ENCODE data around the gene WNT5A.

The WNT5A gene

DNA sequence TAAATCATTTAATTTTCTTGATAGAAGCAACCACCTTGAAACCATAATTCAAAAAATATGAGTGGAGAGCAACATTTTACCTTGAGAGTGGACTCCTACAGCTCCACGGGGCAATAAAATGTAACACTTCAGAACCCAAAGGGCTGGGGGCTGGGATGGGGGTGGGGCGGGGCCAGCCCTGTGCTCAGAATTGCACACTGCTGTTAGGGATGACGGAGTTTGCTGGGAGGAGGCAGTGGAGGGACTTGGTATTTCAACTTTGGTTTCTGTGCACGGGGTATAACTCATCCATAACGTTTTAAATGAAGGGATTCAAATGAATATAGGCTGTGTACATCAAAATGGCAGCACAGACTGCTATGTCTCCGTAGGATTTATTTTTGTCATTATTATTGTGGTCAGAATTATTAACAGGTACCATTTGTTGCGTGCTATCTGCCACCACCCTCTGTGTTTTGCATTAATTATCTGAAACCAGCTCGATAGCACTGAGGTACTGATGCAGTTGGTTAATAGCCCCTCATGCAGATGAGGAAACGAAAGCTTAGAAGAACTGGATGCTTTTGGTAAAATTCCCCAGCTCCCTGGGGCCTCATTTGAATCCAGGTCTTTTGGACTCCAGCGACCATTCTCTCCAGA, 29.4 kb upstream of the WNT5A start:
- WGBS (ENCODE audit: insufficient coverage), result 85% methylated on average over 9 of the region's 10 CpGs

DNA sequence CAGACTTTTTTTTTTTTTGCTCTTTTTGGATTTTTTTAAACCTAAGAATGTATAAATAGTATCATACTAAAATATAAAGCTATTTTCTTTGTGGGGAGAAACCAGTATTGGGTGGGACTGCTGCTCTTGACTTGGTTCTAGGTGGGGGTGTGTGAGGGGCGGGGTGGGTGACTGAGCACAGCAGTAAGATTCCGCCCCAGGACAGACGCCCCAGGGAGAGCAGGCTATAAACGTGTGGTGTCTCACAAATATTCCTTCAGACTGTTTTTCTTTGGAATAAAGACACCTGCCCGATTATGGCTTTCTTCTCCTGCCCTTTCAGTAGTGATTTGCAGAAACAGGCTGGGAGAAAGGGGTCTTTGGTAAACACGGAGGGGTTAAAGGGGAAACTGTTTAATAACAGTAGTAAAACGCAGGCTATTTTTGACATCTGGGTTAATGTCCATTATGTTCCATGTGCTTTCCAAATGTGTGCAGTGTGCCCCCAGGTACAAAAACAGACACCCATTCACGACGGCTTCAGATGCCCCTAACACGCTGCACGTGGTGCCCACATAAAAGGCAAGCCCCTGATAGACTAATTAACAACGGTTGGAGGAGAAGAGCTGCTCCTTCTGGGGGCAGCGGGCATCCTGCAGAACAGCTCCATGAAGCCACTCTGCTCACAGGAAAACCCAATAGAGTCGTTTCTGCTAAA, 28.6 kb upstream of the WNT5A start:
- no peak overlapping the region for H3K4me3 ChIP-seq (ENCODE audit: control insufficient read depth in 1 of 7, extremely low read depth in 1 of 7, insufficient read depth in 4 of 7, low read depth in 2 of 7, low read length in 6 of 7)
- H3K27ac ChIP-seq (ENCODE audit: insufficient read depth in 1 of 2, low read depth in 1 of 2, low read length in 2 of 2, poor library complexity in 1 of 2, severe bottlenecking in 2 of 2), result no peak overlapping the region
- ChIA-PET CTCF (no interaction called here), POLR2A (no interaction called here)
- DNase-seq, result no peak
- no peaks in the 10 kb centered on the region for H3K4me1 ChIP-seq (ENCODE audit: control extremely low read depth in 1 of 4, control insufficient read depth in 4 of 4, insufficient read depth in 4 of 4, low read length in 3 of 4)
- peaks cover 0 to 33% (median 6%) of the 10 kb centered on the region in 5 experiments for H3K27me3 ChIP-seq (replicated peaks in 2 of 5; ENCODE audit: control insufficient read depth in 4 of 5, insufficient read depth in 5 of 5, low read length in 4 of 5)
- 73% methylated on average over 4 of the region's 14 CpGs for WGBS (ENCODE audit: insufficient coverage)
- H3K36me3 ChIP-seq (ENCODE audit: control insufficient read depth in 4 of 4, insufficient read depth in 4 of 4, low read length in 3 of 4), result no peaks in the 10 kb centered on the region
- no peaks in the 10 kb centered on the region for H3K9me3 ChIP-seq (ENCODE audit: control extremely low read depth in 1 of 5, control insufficient read depth in 4 of 5, insufficient read depth in 2 of 5, low read depth in 1 of 5, low read length in 4 of 5)

More for the DNA sequence above, 29.4 kb upstream of the WNT5A start:
- Histone ChIP-seq H3K36me3 (ENCODE audit: control insufficient read depth in 4 of 4, insufficient read depth in 4 of 4, low read length in 3 of 4) (no peaks in the 10 kb centered on the region), H3K4me3 (ENCODE audit: control insufficient read depth in 1 of 7, extremely low read depth in 1 of 7, insufficient read depth in 4 of 7, low read depth in 2 of 7, low read length in 6 of 7) (no peak overlapping the region), H3K27me3 (replicated peaks in 2 of 5; ENCODE audit: control insufficient read depth in 4 of 5, insufficient read depth in 5 of 5, low read length in 4 of 5) (peaks cover 0 to 29% (median 6%) of the 10 kb centered on the region in 5 experiments), H3K4me1 (ENCODE audit: control extremely low read depth in 1 of 4, control insufficient read depth in 4 of 4, insufficient read depth in 4 of 4, low read length in 3 of 4) (peaks cover 0 to 6% (median 2%) of the 10 kb centered on the region in 4 experiments), H3K27ac (ENCODE audit: insufficient read depth in 1 of 2, low read depth in 1 of 2, low read length in 2 of 2, poor library complexity in 1 of 2, severe bottlenecking in 2 of 2) (no peak overlapping the region), H3K9me3 (ENCODE audit: control extremely low read depth in 1 of 5, control insufficient read depth in 4 of 5, insufficient read depth in 2 of 5, low read depth in 1 of 5, low read length in 4 of 5) (no peaks in the 10 kb centered on the region)
- POLR2A ChIA-PET, result no interaction called here
- CTCF ChIA-PET, result no interaction called here
- DNase-seq, result no peak

DNA sequence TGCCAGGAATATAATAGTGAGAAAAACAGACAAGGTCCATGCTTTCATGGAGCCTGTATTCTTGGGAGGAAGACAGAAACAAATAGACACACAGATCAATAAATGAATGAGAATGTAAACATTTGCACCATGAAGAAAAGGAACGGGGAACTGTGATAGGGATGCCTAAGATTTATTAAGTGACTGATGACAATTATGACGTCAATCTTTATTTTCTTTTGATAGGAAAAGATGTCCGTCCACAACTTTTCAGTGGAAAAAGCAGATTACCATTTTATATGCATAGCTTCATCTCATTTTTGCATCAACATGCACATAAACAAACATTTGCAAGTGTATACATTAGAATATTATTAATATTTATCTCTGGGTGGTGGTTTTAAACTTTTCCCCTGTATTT, 27.9 kb upstream of the WNT5A start:
- Histone ChIP-seq H3K27me3 (replicated peaks in 2 of 5; ENCODE audit: control insufficient read depth in 4 of 5, insufficient read depth in 5 of 5, low read length in 4 of 5) (peaks cover 0 to 38% (median 6%) of the 10 kb centered on the region in 5 experiments), H3K4me3 (ENCODE audit: control insufficient read depth in 1 of 7, extremely low read depth in 1 of 7, insufficient read depth in 4 of 7, low read depth in 2 of 7, low read length in 6 of 7) (no peak overlapping the region), H3K36me3 (ENCODE audit: control insufficient read depth in 4 of 4, insufficient read depth in 4 of 4, low read length in 3 of 4) (no peaks in the 10 kb centered on the region), H3K27ac (ENCODE audit: insufficient read depth in 1 of 2, low read depth in 1 of 2, low read length in 2 of 2, poor library complexity in 1 of 2, severe bottlenecking in 2 of 2) (no peak overlapping the region), H3K9me3 (ENCODE audit: control extremely low read depth in 1 of 5, control insufficient read depth in 4 of 5, insufficient read depth in 2 of 5, low read depth in 1 of 5, low read length in 4 of 5) (no peaks in the 10 kb centered on the region), H3K4me1 (ENCODE audit: control extremely low read depth in 1 of 4, control insufficient read depth in 4 of 4, insufficient read depth in 4 of 4, low read length in 3 of 4) (no peaks in the 10 kb centered on the region)
- ChIA-PET POLR2A (no interaction called here), CTCF (interaction anchor here (1.2 kb wide), 1 partner anchor 22 kb away, joined by 4 read pairs; no protein-coding TSS in a partner anchor)
- DNase-seq, result no peak
- no CpG with 5 or more reads among the region's 3 CpGs for WGBS (ENCODE audit: insufficient coverage)

DNA sequence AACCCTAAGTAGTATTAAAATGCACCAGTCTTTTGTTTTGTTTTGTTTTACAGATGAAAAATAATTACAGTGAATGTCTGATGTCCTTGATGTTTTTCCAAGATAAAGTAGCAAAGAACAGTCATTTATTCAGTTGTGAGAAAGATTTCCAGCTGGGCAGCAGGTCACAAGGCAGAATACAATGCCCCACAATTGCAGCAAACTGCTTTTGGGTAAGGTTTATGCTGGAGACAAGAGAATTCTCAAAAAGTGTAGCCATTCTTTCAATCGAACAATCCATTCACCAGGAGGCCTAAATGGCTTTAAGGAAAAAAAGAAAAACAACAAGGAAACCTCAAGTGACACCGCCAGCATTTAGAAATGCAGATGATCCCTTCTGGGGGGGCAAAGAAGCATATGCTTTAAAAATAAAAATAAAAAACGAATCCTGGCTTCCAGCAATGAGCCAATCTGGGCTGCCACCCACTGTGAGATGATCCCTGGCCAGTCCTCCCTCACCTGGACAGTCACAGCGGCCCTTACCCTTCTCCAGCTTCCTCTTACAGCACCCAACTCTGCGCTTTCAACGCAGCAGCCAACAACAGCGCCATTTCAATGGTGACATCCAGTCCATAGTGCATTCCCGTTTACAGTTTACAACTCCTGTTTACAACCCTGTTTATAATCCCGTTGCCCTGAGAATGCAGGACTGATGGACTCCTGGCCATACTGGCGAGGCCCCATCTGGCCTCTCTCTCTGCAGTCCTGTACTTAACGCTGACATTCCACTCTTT, 25.7 kb upstream of the WNT5A start:
- POLR2A ChIA-PET, result no interaction called here
- Histone ChIP-seq H3K9me3 (ENCODE audit: control extremely low read depth in 1 of 5, control insufficient read depth in 4 of 5, insufficient read depth in 2 of 5, low read depth in 1 of 5, low read length in 4 of 5) (no peaks in the 10 kb centered on the region), H3K4me1 (ENCODE audit: control extremely low read depth in 1 of 4, control insufficient read depth in 4 of 4, insufficient read depth in 4 of 4, low read length in 3 of 4) (no peaks in the 10 kb centered on the region), H3K27ac (ENCODE audit: insufficient read depth in 1 of 2, low read depth in 1 of 2, low read length in 2 of 2, poor library complexity in 1 of 2, severe bottlenecking in 2 of 2) (no peak overlapping the region), H3K27me3 (replicated peaks in 2 of 5; ENCODE audit: control insufficient read depth in 4 of 5, insufficient read depth in 5 of 5, low read length in 4 of 5) (peaks cover 0 to 47% (median 9%) of the 10 kb centered on the region in 5 experiments), H3K36me3 (ENCODE audit: control insufficient read depth in 4 of 4, insufficient read depth in 4 of 4, low read length in 3 of 4) (no peaks in the 10 kb centered on the region), H3K4me3 (ENCODE audit: control insufficient read depth in 1 of 7, extremely low read depth in 1 of 7, insufficient read depth in 4 of 7, low read depth in 2 of 7, low read length in 6 of 7) (no peak overlapping the region)
- CTCF ChIA-PET, result no interaction called here
- no peak for DNase-seq
- 61% methylated on average over 10 of the region's 11 CpGs for WGBS (ENCODE audit: insufficient coverage)

DNA sequence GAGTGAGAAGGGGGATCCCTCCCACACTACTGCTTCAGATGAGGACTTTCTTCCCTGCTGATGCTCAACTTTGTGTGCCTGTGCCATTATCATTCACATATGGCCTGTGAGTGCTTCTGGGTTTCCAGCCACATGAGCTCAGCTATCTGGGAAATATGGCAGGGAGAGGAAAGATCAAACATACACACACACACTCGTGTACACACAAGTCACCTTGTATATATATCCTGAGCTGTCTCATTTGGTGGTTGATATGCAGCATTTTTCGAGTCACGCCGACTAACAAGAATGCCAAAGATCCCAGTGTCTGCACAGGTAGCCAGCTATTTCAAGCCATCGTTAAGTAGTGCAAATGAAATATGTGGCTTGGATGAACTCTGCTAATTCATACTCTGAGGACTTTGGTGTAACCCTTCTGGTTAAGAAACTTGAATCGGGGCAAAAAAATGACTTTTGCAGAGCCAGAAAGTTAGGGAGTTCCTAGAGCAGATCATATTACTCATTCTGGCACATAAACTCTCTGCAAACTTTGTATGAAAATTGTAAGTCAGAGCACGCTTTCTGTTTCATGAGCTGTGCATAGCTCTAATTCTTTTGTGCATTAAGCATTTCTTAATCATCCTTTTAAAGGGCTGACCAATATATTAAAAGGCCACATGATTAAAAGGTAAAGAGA, 24.9 kb upstream of the WNT5A start:
- WGBS (ENCODE audit: insufficient coverage), result 90% methylated on average over 2 of the region's 7 CpGs
- CTCF ChIA-PET, result no interaction called here
- no peaks in the 10 kb centered on the region for H3K4me1 ChIP-seq (ENCODE audit: control extremely low read depth in 1 of 4, control insufficient read depth in 4 of 4, insufficient read depth in 4 of 4, low read length in 3 of 4)
- H3K27me3 ChIP-seq (replicated peaks in 2 of 5; ENCODE audit: control insufficient read depth in 4 of 5, insufficient read depth in 5 of 5, low read length in 4 of 5), result peaks cover 0 to 47% (median 9%) of the 10 kb centered on the region in 5 experiments
- H3K4me3 ChIP-seq (ENCODE audit: control insufficient read depth in 1 of 7, extremely low read depth in 1 of 7, insufficient read depth in 4 of 7, low read depth in 2 of 7, low read length in 6 of 7), result no peak overlapping the region
- no peak overlapping the region for H3K27ac ChIP-seq (ENCODE audit: insufficient read depth in 1 of 2, low read depth in 1 of 2, low read length in 2 of 2, poor library complexity in 1 of 2, severe bottlenecking in 2 of 2)
- no peaks in the 10 kb centered on the region for H3K9me3 ChIP-seq (ENCODE audit: control extremely low read depth in 1 of 5, control insufficient read depth in 4 of 5, insufficient read depth in 2 of 5, low read depth in 1 of 5, low read length in 4 of 5)
- POLR2A ChIA-PET, result no interaction called here
- DNase-seq, result no peak
- no peaks in the 10 kb centered on the region for H3K36me3 ChIP-seq (ENCODE audit: control insufficient read depth in 4 of 4, insufficient read depth in 4 of 4, low read length in 3 of 4)

DNA sequence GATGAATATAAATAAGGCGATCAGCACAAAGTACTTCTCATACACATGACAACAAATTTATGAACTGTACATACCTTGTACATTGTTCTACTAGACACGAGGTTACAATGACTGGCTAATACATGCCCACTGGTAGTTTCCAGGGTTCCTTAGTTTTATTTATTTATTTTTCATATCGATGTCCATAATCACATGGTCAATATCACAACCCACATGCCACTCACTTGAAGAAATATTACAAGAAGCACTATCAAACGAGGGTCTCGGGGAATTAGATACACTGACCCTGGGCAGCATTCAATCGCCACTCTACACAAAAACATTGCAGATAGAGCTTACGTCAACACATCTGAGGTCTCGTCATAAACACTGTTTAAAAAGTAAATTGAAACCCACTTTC, 21.2 kb upstream of the WNT5A start:
- 96% methylated on average over 7 of the region's 8 CpGs for WGBS (ENCODE audit: insufficient coverage)

More for the DNA sequence above, 21.2 kb upstream of the WNT5A start:
- Histone ChIP-seq H3K27me3 (replicated peaks in 2 of 5; ENCODE audit: control insufficient read depth in 4 of 5, insufficient read depth in 5 of 5, low read length in 4 of 5) (peaks cover 0 to 32% (median 6%) of the 10 kb centered on the region in 5 experiments), H3K4me3 (ENCODE audit: control insufficient read depth in 1 of 7, extremely low read depth in 1 of 7, insufficient read depth in 4 of 7, low read depth in 2 of 7, low read length in 6 of 7) (no peak overlapping the region), H3K9me3 (ENCODE audit: control extremely low read depth in 1 of 5, control insufficient read depth in 4 of 5, insufficient read depth in 2 of 5, low read depth in 1 of 5, low read length in 4 of 5) (no peaks in the 10 kb centered on the region), H3K4me1 (ENCODE audit: control extremely low read depth in 1 of 4, control insufficient read depth in 4 of 4, insufficient read depth in 4 of 4, low read length in 3 of 4) (no peaks in the 10 kb centered on the region), H3K36me3 (ENCODE audit: control insufficient read depth in 4 of 4, insufficient read depth in 4 of 4, low read length in 3 of 4) (no peaks in the 10 kb centered on the region), H3K27ac (ENCODE audit: insufficient read depth in 1 of 2, low read depth in 1 of 2, low read length in 2 of 2, poor library complexity in 1 of 2, severe bottlenecking in 2 of 2) (no peak overlapping the region)
- no peak for DNase-seq
- ChIA-PET POLR2A (no interaction called here), CTCF (no interaction called here)
